Measurements from ENCODE around the gene PPP1R3A.

The PPP1R3A gene

GRCh38 chr7:113918946-113919345, at the start of gene PPP1R3A:
PPP1R3A (minus strand) TSS chr7:113919009; CDS start chr7:113918996, 13 bp downstream.
- TF ChIP-seq RAD21 (IDR thresholded peaks at IDR 0.05; ENCODE audit: low read depth) (no peak), MAX (IDR thresholded peaks at IDR 0.05) (no peak), CREB1 (IDR thresholded peaks at IDR 0.05; ENCODE audit: low read depth) (no peak), EP300 (IDR thresholded peaks at IDR 0.05; ENCODE audit: borderline replicate concordance) (no peak), CEBPB (IDR thresholded peaks at IDR 0.05) (no peak), TEAD4 (IDR thresholded peaks at IDR 0.05) (no peak), NFIC (IDR thresholded peaks at IDR 0.05) (no peak), ZBTB7A (IDR thresholded peaks at IDR 0.05; ENCODE audit: low read depth) (no peak), FOXM1 (IDR thresholded peaks at IDR 0.05; ENCODE audit: borderline replicate concordance, low read depth) (no peak), USF1 (IDR thresholded peaks at IDR 0.05) (no peak)

GRCh38 chr7:113963356-113963755, 44.5 kb upstream of the PPP1R3A start:
- no peak for TF ChIP-seq CREB1 (IDR thresholded peaks at IDR 0.05; ENCODE audit: low read depth)
- TF ChIP-seq EP300 (IDR thresholded peaks at IDR 0.05; ENCODE audit: borderline replicate concordance): no peak
- no peak for TF ChIP-seq USF1 (IDR thresholded peaks at IDR 0.05)
- TF ChIP-seq EGR1 (IDR thresholded peaks at IDR 0.05): no peak
- TF ChIP-seq TEAD4 (IDR thresholded peaks at IDR 0.05): no peak
- TF ChIP-seq ZBTB7A (IDR thresholded peaks at IDR 0.05; ENCODE audit: low read depth): no peak
- TF ChIP-seq NFIC (IDR thresholded peaks at IDR 0.05): no peak
- no peak for TF ChIP-seq FOXM1 (IDR thresholded peaks at IDR 0.05; ENCODE audit: borderline replicate concordance, low read depth)
- no peak for TF ChIP-seq TCF12 (IDR thresholded peaks at IDR 0.05; ENCODE audit: low read depth)
- TF ChIP-seq CEBPB (IDR thresholded peaks at IDR 0.05): no peak
- no peak for TF ChIP-seq MAX (IDR thresholded peaks at IDR 0.05)
- no peak for TF ChIP-seq REST (IDR thresholded peaks at IDR 0.05; ENCODE audit: low read depth)
- TF ChIP-seq TAF1 (IDR thresholded peaks at IDR 0.05; ENCODE audit: low read depth): no peak
- no peak for TF ChIP-seq YY1 (IDR thresholded peaks at IDR 0.05; ENCODE audit: low read depth)
- no peak for TF ChIP-seq RAD21 (IDR thresholded peaks at IDR 0.05; ENCODE audit: low read depth)

GRCh38 chr7:113959910-113960309, 41.1 kb upstream of the PPP1R3A start:
- TF ChIP-seq YY1 (IDR thresholded peaks at IDR 0.05; ENCODE audit: low read depth): no peak
- TF ChIP-seq FOXM1 (IDR thresholded peaks at IDR 0.05; ENCODE audit: borderline replicate concordance, low read depth): no peak

GRCh38 chr7:113955157-113955556, 36.3 kb upstream of the PPP1R3A start:
- no peak for TF ChIP-seq EGR1 (IDR thresholded peaks at IDR 0.05)
- TF ChIP-seq FOXM1 (IDR thresholded peaks at IDR 0.05; ENCODE audit: borderline replicate concordance, low read depth): no peak
- no peak for TF ChIP-seq ZBTB7A (IDR thresholded peaks at IDR 0.05; ENCODE audit: low read depth)
- no peak for TF ChIP-seq EP300 (IDR thresholded peaks at IDR 0.05; ENCODE audit: borderline replicate concordance)
- no peak for TF ChIP-seq REST (IDR thresholded peaks at IDR 0.05; ENCODE audit: low read depth)
- TF ChIP-seq USF1 (IDR thresholded peaks at IDR 0.05): no peak
- no peak for TF ChIP-seq CREB1 (IDR thresholded peaks at IDR 0.05; ENCODE audit: low read depth)
- TF ChIP-seq TCF12 (IDR thresholded peaks at IDR 0.05; ENCODE audit: low read depth): no peak
- no peak for TF ChIP-seq TEAD4 (IDR thresholded peaks at IDR 0.05)
- TF ChIP-seq NFIC (IDR thresholded peaks at IDR 0.05): no peak
- TF ChIP-seq CEBPB (IDR thresholded peaks at IDR 0.05): no peak
- no peak for TF ChIP-seq RAD21 (IDR thresholded peaks at IDR 0.05; ENCODE audit: low read depth)

- no peak for TF ChIP-seq YY1 (IDR thresholded peaks at IDR 0.05; ENCODE audit: low read depth)
- TF ChIP-seq TCF12 (IDR thresholded peaks at IDR 0.05; ENCODE audit: low read depth): no peak
- no peak for TF ChIP-seq CREB1 (IDR thresholded peaks at IDR 0.05; ENCODE audit: low read depth)
- no peak for TF ChIP-seq MAX (IDR thresholded peaks at IDR 0.05)
- TF ChIP-seq NFIC (IDR thresholded peaks at IDR 0.05): no peak
- TF ChIP-seq FOXM1 (IDR thresholded peaks at IDR 0.05; ENCODE audit: borderline replicate concordance, low read depth): no peak
- no peak for TF ChIP-seq EGR1 (IDR thresholded peaks at IDR 0.05)
- TF ChIP-seq TAF1 (IDR thresholded peaks at IDR 0.05; ENCODE audit: low read depth): no peak
- TF ChIP-seq RAD21 (IDR thresholded peaks at IDR 0.05; ENCODE audit: low read depth): no peak
- TF ChIP-seq USF1 (IDR thresholded peaks at IDR 0.05): no peak
- TF ChIP-seq REST (IDR thresholded peaks at IDR 0.05; ENCODE audit: low read depth): no peak
- no peak for TF ChIP-seq EP300 (IDR thresholded peaks at IDR 0.05; ENCODE audit: borderline replicate concordance)
- TF ChIP-seq CEBPB (IDR thresholded peaks at IDR 0.05): no peak
- no peak for TF ChIP-seq TEAD4 (IDR thresholded peaks at IDR 0.05)
- TF ChIP-seq ZBTB7A (IDR thresholded peaks at IDR 0.05; ENCODE audit: low read depth): no peak
Measured at GRCh38 chr7:113953553-113953952, 34.7 kb upstream of the PPP1R3A start.
